Measurements from ENCODE around the gene C1orf116.

C1orf116 gene

GRCh38 chr1:207032528-207033017, at the start of gene C1orf116:
C1orf116 (minus strand) TSS chr1:207032756; CDS start chr1:207027598, 5,158 bp downstream.
- Histone ChIP-seq H3K36me3 (no peaks in the 10 kb centered on the region), H3K27ac (no peak within 1 kb of the TSS), H3K4me1 (no peaks in the 10 kb centered on the region), H3K9me3 (no peaks in the 10 kb centered on the region), H3K27me3 (peaks cover 0 to 5% of the 10 kb centered on the region in 2 donors), H3K4me3 (no peak within 1 kb of the TSS)
- TF ChIP-seq CTCF (IDR thresholded peaks at IDR 0.05): no peak
- DNase-seq: no peak
- intact Hi-C loops (cut with DNase I; ENCODE audit: low total_unique reads): no loop called here

- TF ChIP-seq CTCF (IDR thresholded peaks at IDR 0.05): no peak
- no peaks in the 10 kb centered on the region for H3K4me1 ChIP-seq
- no peak for DNase-seq
- no peaks in the 10 kb centered on the region for H3K9me3 ChIP-seq
- H3K36me3 ChIP-seq: peaks cover 0 to 13% (median 8%) of the 10 kb centered on the region in 3 donors
- H3K27ac ChIP-seq: no peak overlapping the region
- intact Hi-C loops (cut with DNase I; ENCODE audit: low total_unique reads): loop anchor here (5.0 kb wide), 2 partner anchors 35 to 320 kb away; no protein-coding TSS in a partner anchor
- no peak overlapping the region for H3K4me3 ChIP-seq
- no peaks in the 10 kb centered on the region for H3K27me3 ChIP-seq
Measured at GRCh38 chr1:207081806-207082205, 49.2 kb upstream of the C1orf116 start.

DNA sequence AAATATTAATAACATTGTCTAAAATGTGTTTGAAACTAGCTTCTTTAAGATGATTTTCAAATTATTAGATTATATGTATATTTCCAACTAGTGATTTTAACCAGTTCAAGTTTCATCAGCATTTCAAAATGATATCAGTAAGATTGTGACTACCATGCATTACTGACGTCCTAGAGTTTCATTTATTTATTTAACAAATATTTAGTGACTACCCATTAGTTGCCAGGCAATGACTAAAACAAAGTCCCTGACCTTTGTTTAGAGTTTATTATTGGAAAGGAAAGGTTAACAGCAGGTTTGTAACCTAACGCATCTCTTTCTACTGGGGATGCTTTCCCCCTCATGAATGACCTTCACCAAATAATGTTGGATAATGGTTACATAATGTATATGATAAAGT, 48.5 kb upstream of the C1orf116 start:
- intact Hi-C loops (cut with DNase I; ENCODE audit: low total_unique reads): loop anchor here (5.0 kb wide), 2 partner anchors 34 to 321 kb away; no protein-coding TSS in a partner anchor
- Histone ChIP-seq H3K4me1 (no peaks in the 10 kb centered on the region), H3K27ac (no peak overlapping the region), H3K4me3 (no peak overlapping the region), H3K27me3 (no peaks in the 10 kb centered on the region), H3K9me3 (no peaks in the 10 kb centered on the region), H3K36me3 (peaks cover 0 to 13% (median 8%) of the 10 kb centered on the region in 3 donors)
- TF ChIP-seq CTCF (IDR thresholded peaks at IDR 0.05): no peak
- DNase-seq: no peak

GRCh38 chr1:207079706-207080241, 47.2 kb upstream of the C1orf116 start:
- no peak for DNase-seq
- no peaks in the 10 kb centered on the region for H3K4me1 ChIP-seq
- TF ChIP-seq CTCF (IDR thresholded peaks at IDR 0.05): no peak
- no peak overlapping the region for H3K4me3 ChIP-seq
- no peaks in the 10 kb centered on the region for H3K27me3 ChIP-seq
- no peaks in the 10 kb centered on the region for H3K9me3 ChIP-seq
- H3K36me3 ChIP-seq: peaks cover 0 to 13% (median 8%) of the 10 kb centered on the region in 3 donors
- intact Hi-C loops (cut with DNase I; ENCODE audit: low total_unique reads): loop anchor here (5.0 kb wide), 2 partner anchors 32 to 323 kb away; no protein-coding TSS in a partner anchor
- H3K27ac ChIP-seq: no peak overlapping the region

GRCh38 chr1:207078578-207079132, 46.1 kb upstream of the C1orf116 start:
- intact Hi-C loops (cut with DNase I; ENCODE audit: low total_unique reads): no loop called here
- Histone ChIP-seq H3K4me1 (no peaks in the 10 kb centered on the region), H3K27ac (no peak overlapping the region)

More at GRCh38 chr1:207078578-207079132, 46.1 kb upstream of the C1orf116 start:
- H3K36me3 ChIP-seq: peaks cover 0 to 13% (median 8%) of the 10 kb centered on the region in 3 donors
- H3K27me3 ChIP-seq: no peaks in the 10 kb centered on the region
- DNase-seq: no peak
- no peaks in the 10 kb centered on the region for H3K9me3 ChIP-seq
- H3K4me3 ChIP-seq: no peak overlapping the region
- TF ChIP-seq CTCF (IDR thresholded peaks at IDR 0.05): no peak
